K562 treated with DMSO at 1 percent for 4 hours (cell line): ENCODE results near the gene RHOT1. TPM values are rescaled to one million over a fixed set of nuclear protein-coding genes. Genes with fewer than 3 reads are reported as not detected.

Experiments used
- total RNA-seq: library from RNA; unstranded; fragments of 300-600 nt; gene quantifications from 2 replicates; pipeline ENCODE4 v1.2.3, GENCODE V29; 2022; ENCODE audit not compliant: insufficient read depth

The RHOT1 gene
- total RNA-seq = 18.5 and 20.0 TPM in 2 replicates

GRCh38 chr17:32142038-32142856 lies at the start of gene RHOT1:
RHOT1 (plus strand) TSS chr17:32142502; CDS start chr17:32142693, 191 bp downstream.

GRCh38 chr17:32265192-32265923 lies 123.1 kb downstream of the RHOT1 start, which contains the start of gene RHBDL3:
RHBDL3 (plus strand) TSS chr17:32265832; CDS start chr17:32266190, 358 bp downstream.

Other genes with a start within 250 kb of the RHOT1 start
- gene UTP6, start 240.8 kb upstream of the RHOT1 start, total RNA-seq = 29.9 and 37.1 TPM in 2 replicates
- gene SUZ12, start 205.5 kb upstream of the RHOT1 start, total RNA-seq = 25.4 and 28.9 TPM in 2 replicates
- 10.0 and 12.8 TPM in 2 replicates for gene LRRC37B, start 135.1 kb upstream of the RHOT1 start, total RNA-seq
- gene RHBDL3, start 123.3 kb downstream of the RHOT1 start, total RNA-seq = not detected in 2 replicates
- 9.6 and 15.2 TPM in 2 replicates for gene C17orf75, start 199.7 kb downstream of the RHOT1 start, total RNA-seq
- gene ZNF207, start 207.7 kb downstream of the RHOT1 start, total RNA-seq = 91.6 and 113 TPM in 2 replicates